ENCODE data around the gene SLC22A12. TPM values are rescaled to one million over a fixed set of nuclear protein-coding genes. Genes with fewer than 3 reads are reported as not detected.
A peak's percentile ranks its signal among the peaks of the same experiment; 100 is the strongest.

SLC22A12 gene
- total RNA-seq, 2 donors from 2014 or later, result not detected

- Histone ChIP-seq H3K27ac (no peak overlapping the region), H3K27me3 (no peaks in the 10 kb centered on the region), H3K9me3 (no peaks in the 10 kb centered on the region), H3K4me3 (no peak overlapping the region), H3K4me1 (peaks cover 0 to 9% of the 10 kb centered on the region in 2 donors), H3K36me3 (no peaks in the 10 kb centered on the region)
- no peak for TF ChIP-seq CTCF (IDR thresholded peaks at IDR 0.05)
- DNase-seq (ENCODE audit: low spot score), result no peak
These were observed 42.6 kb downstream of the SLC22A12 start for GRCh38 chr11:64633555-64634159.

GRCh38 chr11:64637334-64638017 is 46.5 kb downstream of the SLC22A12 start:
- peaks cover 0 to 5% of the 10 kb centered on the region in 2 donors for H3K27me3 ChIP-seq
- DNase-seq (ENCODE audit: low spot score), result no peak
- H3K27ac ChIP-seq, result no peak overlapping the region
- TF ChIP-seq CTCF (IDR thresholded peaks at IDR 0.05), result no peak
- H3K36me3 ChIP-seq, result no peaks in the 10 kb centered on the region
- H3K4me3 ChIP-seq, result peak overlapping the region in 1 of 2 donors; percentile 15
- peaks cover 0 to 12% of the 10 kb centered on the region in 2 donors for H3K4me1 ChIP-seq
- H3K9me3 ChIP-seq, result no peaks in the 10 kb centered on the region

- Histone ChIP-seq H3K4me1 (peaks cover 0 to 18% of the 10 kb centered on the region in 2 donors), H3K27ac (no peak overlapping the region), H3K36me3 (no peaks in the 10 kb centered on the region), H3K9me3 (no peaks in the 10 kb centered on the region), H3K27me3 (peaks cover 0 to 9% of the 10 kb centered on the region in 2 donors), H3K4me3 (peak overlapping the region in 1 of 2 donors; percentile 15)
- no peak for DNase-seq (ENCODE audit: low spot score)
- no peak for TF ChIP-seq CTCF (IDR thresholded peaks at IDR 0.05)
These were observed 47.1 kb downstream of the SLC22A12 start for GRCh38 chr11:64638018-64638665.

- H3K4me1 ChIP-seq, result peaks cover 0 to 25% of the 10 kb centered on the region in 2 donors
- H3K27me3 ChIP-seq, result peaks cover 0 to 10% of the 10 kb centered on the region in 2 donors
- H3K9me3 ChIP-seq, result no peaks in the 10 kb centered on the region
- H3K36me3 ChIP-seq, result no peaks in the 10 kb centered on the region
- TF ChIP-seq CTCF (IDR thresholded peaks at IDR 0.05), result no peak
- H3K27ac ChIP-seq, result no peak overlapping the region
- no peak for DNase-seq (ENCODE audit: low spot score)
- no peak overlapping the region for H3K4me3 ChIP-seq
These were observed 47.8 kb downstream of the SLC22A12 start for GRCh38 chr11:64638829-64639228.

GRCh38 chr11:64639885-64640284 is 48.9 kb downstream of the SLC22A12 start:
- Histone ChIP-seq H3K27ac (no peak overlapping the region), H3K36me3 (no peaks in the 10 kb centered on the region), H3K4me3 (no peak overlapping the region), H3K9me3 (no peaks in the 10 kb centered on the region), H3K4me1 (peaks cover 0 to 26% of the 10 kb centered on the region in 2 donors), H3K27me3 (peaks cover 0 to 10% of the 10 kb centered on the region in 2 donors)
- TF ChIP-seq CTCF (IDR thresholded peaks at IDR 0.05), result no peak
- no peak for DNase-seq (ENCODE audit: low spot score)

Data from right atrium auricular region (tissue), 2 donors.